RWPE2 (cell line): ENCODE results near the gene FRMD3.

Experiments
- ATAC-seq: fragments of 200-7000 bp; cut with Tn5 transposase; 3 replicates; pipeline ENCODE4 v1.9.1; 2021; ENCODE audit warnings: low read depth
- DNase-seq: peaks from one replicate; pipeline ENCODE4 v3.0.0-alpha.2; 2020; ENCODE audit warnings: low spot score
- H3K27ac ChIP-seq: fragments of 450-650 bp; 2 replicates; pipeline ENCODE4 v1.5.1; 2017; ENCODE audit warnings: mild to moderate bottlenecking; ENCODE audit not compliant: poor library complexity, severe bottlenecking
- H3K27me3 ChIP-seq: fragments of 250-450 bp; sonication (Bioruptor Pico); 2 replicates; pipeline ENCODE4 v1.5.1; 2021; ENCODE audit warnings: mild to moderate bottlenecking, moderate library complexity; ENCODE audit not compliant: insufficient read depth, poor library complexity, severe bottlenecking
- H3K36me3 ChIP-seq: fragments of 250-450 bp; sonication (Bioruptor Pico); 2 replicates; pipeline ENCODE4 v1.5.1; 2020; ENCODE audit warnings: low read depth, mild to moderate bottlenecking, moderate library complexity
- H3K4me1 ChIP-seq: fragments of 250-450 bp; sonication (Bioruptor Pico); 2 replicates; pipeline ENCODE4 v1.5.1; 2021; ENCODE audit warnings: mild to moderate bottlenecking, moderate library complexity; ENCODE audit not compliant: insufficient read depth, poor library complexity, severe bottlenecking
- H3K4me3 ChIP-seq: fragments of 250-450 bp; sonication (Bioruptor Pico); 2 replicates; pipeline ENCODE4 v1.5.1; 2021; ENCODE audit warnings: mild to moderate bottlenecking, moderate library complexity; ENCODE audit not compliant: severe bottlenecking
- H3K9me3 ChIP-seq: fragments of 250-450 bp; sonication (Bioruptor Pico); 2 replicates; pipeline ENCODE4 v1.5.1; 2021; ENCODE audit warnings: mild to moderate bottlenecking, moderate library complexity; ENCODE audit not compliant: severe bottlenecking
- CTCF ChIP-seq: fragments of 450-650 bp; IDR thresholded peaks from one replicate; pipeline ENCODE4 v1.5.1; 2017; ENCODE audit warnings: mild to moderate bottlenecking, moderate library complexity; ENCODE audit not compliant: poor library complexity, severe bottlenecking

The FRMD3 gene

GRCh38 chr9:83280268-83280667, 257.9 kb downstream of the FRMD3 start:
- Histone ChIP-seq H3K27me3 (no peaks in the 10 kb centered on the region), H3K4me1 (no peaks in the 10 kb centered on the region), H3K36me3 (no peaks in the 10 kb centered on the region), H3K27ac (no peak overlapping the region), H3K4me3 (no peak overlapping the region), H3K9me3 (no peaks in the 10 kb centered on the region)
- no peak for TF ChIP-seq CTCF
- ATAC-seq (no peak), DNase-seq (no peak)

- no peak overlapping the region for H3K27ac ChIP-seq
- no peak for ATAC-seq
- H3K4me3 ChIP-seq: no peak overlapping the region
- H3K4me1 ChIP-seq: no peaks in the 10 kb centered on the region
- DNase-seq: no peak
- no peaks in the 10 kb centered on the region for H3K27me3 ChIP-seq
- no peaks in the 10 kb centered on the region for H3K36me3 ChIP-seq
- no peaks in the 10 kb centered on the region for H3K9me3 ChIP-seq
- no peak for TF ChIP-seq CTCF
Measured at GRCh38 chr9:83274787-83275186, 263.4 kb downstream of the FRMD3 start.

DNA sequence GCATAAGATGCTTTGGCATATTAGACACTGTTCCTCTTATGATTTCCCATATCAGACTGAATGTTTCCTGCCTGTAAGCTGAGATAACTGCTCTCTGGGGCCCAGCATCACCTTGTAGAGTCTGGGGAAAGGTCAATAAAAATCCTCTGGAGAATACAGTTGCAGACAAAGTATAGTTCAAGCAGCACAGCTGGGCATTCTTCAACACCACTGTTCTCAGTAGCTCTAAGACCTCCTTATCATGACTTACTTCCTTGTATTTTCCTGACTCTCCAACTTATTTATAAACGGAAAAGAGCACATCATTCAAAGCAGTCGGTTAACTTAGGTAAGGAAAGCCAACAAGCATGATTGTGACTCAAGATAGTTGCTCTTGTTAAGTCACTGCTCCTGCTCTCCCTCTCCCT, 266.5 kb downstream of the FRMD3 start:
- Histone ChIP-seq H3K9me3 (no peaks in the 10 kb centered on the region), H3K4me3 (no peak overlapping the region), H3K4me1 (no peaks in the 10 kb centered on the region), H3K27me3 (no peaks in the 10 kb centered on the region), H3K27ac (no peak overlapping the region), H3K36me3 (no peaks in the 10 kb centered on the region)
- ATAC-seq: no peak
- TF ChIP-seq CTCF: no peak
- DNase-seq: no peak

- no peaks in the 10 kb centered on the region for H3K9me3 ChIP-seq
- H3K27me3 ChIP-seq: no peaks in the 10 kb centered on the region
- no peaks in the 10 kb centered on the region for H3K36me3 ChIP-seq
- H3K4me3 ChIP-seq: no peak overlapping the region
- no peak overlapping the region for H3K27ac ChIP-seq
- H3K4me1 ChIP-seq: no peaks in the 10 kb centered on the region
- no peak for ATAC-seq
- TF ChIP-seq CTCF: no peak
- no peak for DNase-seq
Measured at GRCh38 chr9:83270116-83270515, 268.1 kb downstream of the FRMD3 start.

DNA sequence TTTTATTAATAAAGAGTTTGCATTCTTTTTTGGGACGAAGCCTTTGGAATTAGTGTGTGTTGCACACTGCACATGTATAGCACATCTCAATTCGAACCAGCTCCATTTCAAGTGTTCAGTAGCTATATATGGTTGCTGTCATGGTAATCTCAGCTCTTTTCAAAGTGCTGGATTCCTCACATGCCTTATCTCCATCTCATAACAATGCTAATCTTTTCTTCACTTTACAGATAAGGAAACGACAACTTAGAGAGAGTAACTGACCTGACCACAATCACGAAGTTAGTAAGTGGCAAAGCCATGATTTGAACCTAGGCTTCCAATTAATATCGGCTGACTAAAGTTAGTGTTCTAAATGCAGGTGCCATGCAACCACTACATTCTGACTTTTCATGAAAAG, 270.5 kb downstream of the FRMD3 start:
- ATAC-seq: no peak
- Histone ChIP-seq H3K27me3 (no peaks in the 10 kb centered on the region), H3K36me3 (no peaks in the 10 kb centered on the region), H3K4me1 (no peaks in the 10 kb centered on the region), H3K27ac (no peak overlapping the region), H3K4me3 (no peak overlapping the region), H3K9me3 (no peaks in the 10 kb centered on the region)
- no peak for TF ChIP-seq CTCF
- DNase-seq: no peak
